Measurements from ENCODE around the gene NTHL1.

- TF ChIP-seq FOXP2 (optimal IDR thresholded peaks at IDR 0.05; ENCODE audit: borderline replicate concordance, extremely low read depth, extremely low read length, insufficient read depth) (no peak), TAF1 (IDR thresholded peaks at IDR 0.05; ENCODE audit: borderline replicate concordance, insufficient read depth, low read length) (no peak)
Measured at GRCh38 chr16:2091547-2092255, 44.1 kb upstream of the NTHL1 start.
